MM.1S (cell line): ENCODE data around the gene CELF2.

Experiments used
- DNase-seq: peaks from one replicate; pipeline ENCODE4 v3.0.0-alpha.2; 2015
- H2AFZ ChIP-seq: fragments of 300-600 bp; sonication (generic); 2 replicates; pipeline ENCODE4 v1.6.0; 2016; ENCODE audit warnings: antibody characterized with exemption, low read length
- H3F3A ChIP-seq: fragments of 300-600 bp; sonication (generic); 2 replicates; pipeline ENCODE4 v1.6.1; 2016; ENCODE audit warnings: mild to moderate bottlenecking, antibody characterized with exemption, low read length, moderate library complexity, mixed read lengths; ENCODE audit not compliant: insufficient read depth
- H3K27ac ChIP-seq: fragments of 300-600 bp; sonication (generic); 2 replicates; pipeline ENCODE4 v1.5.1; 2016; ENCODE audit warnings: mild to moderate bottlenecking, low read length
- H3K27me3 ChIP-seq: fragments of 300-600 bp; sonication (generic); replicated peaks from 2 replicates; pipeline ENCODE4 v1.6.0; 2016; ENCODE audit warnings: low read length; ENCODE audit not compliant: insufficient read depth
- H3K36me3 ChIP-seq: fragments of 300-600 bp; sonication (generic); replicated peaks from 2 replicates; pipeline ENCODE4 v1.6.1; 2016; ENCODE audit warnings: mild to moderate bottlenecking, low read length, mixed read lengths; ENCODE audit not compliant: insufficient read depth
- H3K4me1 ChIP-seq: fragments of 300-600 bp; sonication (generic); 2 replicates; pipeline ENCODE4 v1.6.1; 2016; ENCODE audit warnings: low read length, mixed read lengths
- H3K4me2 ChIP-seq: fragments of 300-600 bp; sonication (generic); 2 replicates; pipeline ENCODE4 v1.6.0; 2016; ENCODE audit warnings: low read depth, low read length
- H3K4me3 ChIP-seq: fragments of 300-600 bp; sonication (generic); 2 replicates; pipeline ENCODE4 v1.5.1; 2016; ENCODE audit warnings: low read length, mixed read lengths
- H3K79me2 ChIP-seq: fragments of 300-600 bp; sonication (generic); 2 replicates; pipeline ENCODE4 v1.6.1; 2016; ENCODE audit warnings: mixed run types, low read length, mixed read lengths
- H3K9ac ChIP-seq: fragments of 300-600 bp; sonication (generic); 2 replicates; pipeline ENCODE4 v1.6.1; 2016; ENCODE audit warnings: low read length, mixed read lengths
- H3K9me2 ChIP-seq: fragments of 300-600 bp; sonication (generic); replicated peaks from 2 replicates; pipeline ENCODE4 v1.6.1; 2016; ENCODE audit warnings: mild to moderate bottlenecking, low read length, mixed read lengths; ENCODE audit not compliant: insufficient read depth
- H3K9me3 ChIP-seq: fragments of 300-600 bp; sonication (generic); replicated peaks from 2 replicates; pipeline ENCODE4 v1.6.1; 2016; ENCODE audit warnings: mild to moderate bottlenecking, low read length, mixed read lengths; ENCODE audit not compliant: insufficient read depth
- H4K20me1 ChIP-seq: fragments of 300-600 bp; sonication (generic); 2 replicates; pipeline ENCODE4 v1.6.1; 2016; ENCODE audit warnings: mild to moderate bottlenecking, low read length, moderate library complexity, mixed read lengths; ENCODE audit not compliant: insufficient read depth
- CTCF ChIP-seq: fragments of 300-600 bp; sonication (generic); IDR thresholded peaks from 2 replicates; pipeline ENCODE4 v1.5.1; 2016; ENCODE audit warnings: antibody characterized with exemption, low read length, mixed read lengths
- EZH2 ChIP-seq: fragments of 300-600 bp; sonication (generic); optimal IDR thresholded peaks from 2 replicates; pipeline ENCODE3; 2017; ENCODE audit warnings: low read depth, mild to moderate bottlenecking, antibody characterized with exemption, low read length, mixed read lengths
- EZH2phosphoT487 ChIP-seq: fragments of 300-600 bp; sonication (generic); IDR thresholded peaks from 2 replicates; pipeline ENCODE4 v1.6.1; 2018; ENCODE audit warnings: antibody characterized with exemption, low read length

Gene CELF2

DNA sequence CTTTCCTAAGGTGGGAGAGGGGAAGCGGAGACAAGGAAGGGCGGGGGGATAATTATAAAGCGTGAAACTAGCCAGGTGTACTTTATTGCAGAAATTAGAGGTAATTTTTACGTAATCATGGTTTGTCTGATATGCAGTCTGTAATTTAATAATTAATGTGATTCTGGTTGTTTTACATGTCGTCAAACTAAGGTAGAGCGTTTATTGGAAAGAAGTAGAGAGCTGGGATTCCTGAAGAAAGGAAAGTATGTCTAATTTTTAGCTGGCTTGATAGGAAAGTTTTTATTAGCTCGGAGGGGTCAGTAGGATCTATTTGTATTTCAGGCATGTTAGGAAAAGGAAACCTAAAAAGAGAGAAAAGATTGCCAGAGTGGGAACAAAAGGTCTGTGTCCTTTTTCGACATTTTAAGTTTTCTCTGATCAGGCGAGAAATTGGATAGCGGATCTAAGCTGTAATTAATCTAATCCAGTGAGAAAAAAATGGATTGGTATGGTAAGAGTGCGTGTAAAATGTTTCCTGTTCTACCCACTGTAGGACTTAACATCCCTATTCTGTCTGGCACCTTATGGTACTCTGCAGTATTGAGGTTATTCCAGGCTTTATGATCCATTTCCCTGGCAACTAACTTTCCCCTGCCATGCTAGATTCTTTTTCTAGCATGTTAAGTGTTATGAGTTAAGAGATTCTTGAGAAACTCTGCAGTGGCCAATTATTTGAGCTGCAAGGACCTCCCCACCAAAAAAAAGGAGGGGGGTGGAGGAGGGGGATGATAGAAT is 1.4 kb downstream of the CELF2 start:
- Histone ChIP-seq H3K79me2 (peaks cover 60% of the 10 kb centered on the region), H3K27me3 (no peaks in the 10 kb centered on the region), H4K20me1 (0 out of 2 replicates have a peak, but pooled peaks cover 5% of the 10 kb centered on the region), H3K9me3 (no peaks in the 10 kb centered on the region), H3K4me1 (0 out of 2 replicates have a peak, but pooled peaks cover 14% of the 10 kb centered on the region), H3K4me2 (peak overlapping the region; percentile 77), H3K36me3 (no peaks in the 10 kb centered on the region), H3F3A (0 out of 2 replicates have a peak, but pooled peaks cover 4% of the 10 kb centered on the region), H3K9me2 (no peaks in the 10 kb centered on the region), H2AFZ (no peak overlapping the region), H3K27ac (no peak overlapping the region), H3K9ac (peak overlapping the region; percentile 78), H3K4me3 (peak overlapping the region; percentile 85)
- TF ChIP-seq CTCF = no peak
- DNase-seq = no peak

DNA sequence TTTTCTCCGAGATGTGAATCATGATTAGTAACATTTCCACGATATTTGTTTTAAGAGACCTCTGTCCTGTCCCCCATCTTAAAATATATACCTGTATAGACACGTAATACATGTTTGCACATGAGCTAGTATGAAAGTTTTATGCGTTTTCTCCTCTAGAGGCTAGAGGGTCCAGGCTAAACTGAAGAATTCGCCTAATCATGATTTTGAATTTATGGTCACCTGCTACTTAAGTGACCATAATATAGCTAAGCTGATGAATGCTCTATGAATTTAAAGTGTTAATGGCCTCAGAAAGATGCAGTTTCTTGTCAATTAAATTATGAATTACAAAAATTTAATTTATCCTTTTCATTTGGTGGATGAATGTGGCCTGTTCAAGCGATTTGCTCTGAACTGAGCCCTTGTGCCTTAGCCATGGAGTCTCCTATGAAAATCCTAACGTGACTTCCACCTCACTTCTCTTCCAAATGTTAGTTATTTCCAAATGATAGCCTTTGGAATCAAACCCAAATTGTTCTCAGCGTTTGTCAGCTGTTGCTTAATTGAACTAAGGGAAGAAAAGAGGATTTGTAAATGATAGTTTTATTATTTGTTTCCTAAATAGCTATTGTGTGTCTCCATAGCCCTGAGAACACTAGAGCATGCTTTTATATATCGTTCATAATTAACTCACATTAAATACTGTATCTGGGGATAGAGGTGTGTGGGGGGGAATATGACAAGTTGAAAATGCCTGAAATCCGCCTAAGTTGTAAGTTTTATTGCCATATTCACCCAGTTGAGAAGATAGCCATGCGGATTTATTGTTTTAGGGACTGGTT is 2.3 kb downstream of the CELF2 start:
- Histone ChIP-seq H3K9me2 (no peaks in the 10 kb centered on the region), H3K36me3 (no peaks in the 10 kb centered on the region), H3F3A (0 out of 2 replicates have a peak, but pooled peaks cover 4% of the 10 kb centered on the region), H3K4me3 (peak overlapping the region; percentile 85; the same call in 1 of the 2 replicates), H4K20me1 (peaks cover 9% of the 10 kb centered on the region; the same call in 1 of the 2 replicates), H3K79me2 (peaks cover 69% of the 10 kb centered on the region), H3K9ac (no peak overlapping the region), H3K9me3 (no peaks in the 10 kb centered on the region), H3K4me1 (0 out of 2 replicates have a peak, but pooled peaks cover 14% of the 10 kb centered on the region), H3K27ac (no peak overlapping the region), H3K27me3 (no peaks in the 10 kb centered on the region), H2AFZ (no peak overlapping the region), H3K4me2 (peak overlapping the region; percentile 77)
- no peak for DNase-seq
- TF ChIP-seq EZH2 = no peak
- no peak for TF ChIP-seq CTCF
- TF ChIP-seq EZH2phosphoT487 = no peak

DNA sequence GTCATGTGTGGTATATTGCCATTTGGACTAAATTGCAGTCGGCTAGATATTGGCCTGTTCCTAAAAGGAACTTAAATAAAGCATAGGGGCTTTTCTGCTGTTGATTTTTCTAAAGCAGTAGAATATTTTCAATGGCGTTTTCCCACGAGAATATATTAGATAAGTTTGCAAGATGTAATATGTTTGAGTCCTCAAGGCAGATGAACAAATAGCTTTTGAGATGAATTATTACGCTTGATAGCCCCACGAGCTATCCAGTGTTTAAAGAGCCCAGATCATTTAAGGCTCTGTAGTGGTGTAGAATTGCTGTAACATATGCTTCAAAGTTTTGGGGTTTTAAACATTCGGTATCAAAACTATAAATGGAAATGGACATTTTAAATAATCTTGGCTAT is 2.9 kb downstream of the CELF2 start:
- H3K9me3 ChIP-seq = no peaks in the 10 kb centered on the region
- H3K4me1 ChIP-seq = 0 out of 2 replicates have a peak, but pooled peaks cover 14% of the 10 kb centered on the region
- peaks cover 75% of the 10 kb centered on the region for H3K79me2 ChIP-seq
- H3K4me3 ChIP-seq = no peak overlapping the region
- no peaks in the 10 kb centered on the region for H3K9me2 ChIP-seq
- no peak for DNase-seq
- no peaks in the 10 kb centered on the region for H3K27me3 ChIP-seq
- no peak overlapping the region for H2AFZ ChIP-seq
- no peaks in the 10 kb centered on the region for H3K36me3 ChIP-seq
- peaks cover 9% of the 10 kb centered on the region; the same call in 1 of the 2 replicates for H4K20me1 ChIP-seq
- H3F3A ChIP-seq = 0 out of 2 replicates have a peak, but pooled peaks cover 4% of the 10 kb centered on the region
- no peak for TF ChIP-seq CTCF
- no peak for TF ChIP-seq EZH2phosphoT487
- no peak for TF ChIP-seq EZH2
- H3K9ac ChIP-seq = no peak overlapping the region
- 0 out of 2 replicates have a peak overlapping the region, but pooled peaks have one; percentile 77 for H3K4me2 ChIP-seq
- H3K27ac ChIP-seq = no peak overlapping the region
